GM21423 (cell line): Measurements from ENCODE around the gene PTPN22.
"Not testable (repeated sequence)": the region's sequence is repeated elsewhere in the genome, so short reads cannot be mapped to it uniquely, and the experiment has no call there.

Experiments
- ATAC-seq: cut with Tn5 transposase; IDR thresholded peaks from one replicate; pipeline ENCODE4 v1.9.1; 2021; ENCODE audit warnings: mild to moderate bottlenecking, moderate library complexity; ENCODE audit not compliant: unreplicated experiment

PTPN22 gene

DNA sequence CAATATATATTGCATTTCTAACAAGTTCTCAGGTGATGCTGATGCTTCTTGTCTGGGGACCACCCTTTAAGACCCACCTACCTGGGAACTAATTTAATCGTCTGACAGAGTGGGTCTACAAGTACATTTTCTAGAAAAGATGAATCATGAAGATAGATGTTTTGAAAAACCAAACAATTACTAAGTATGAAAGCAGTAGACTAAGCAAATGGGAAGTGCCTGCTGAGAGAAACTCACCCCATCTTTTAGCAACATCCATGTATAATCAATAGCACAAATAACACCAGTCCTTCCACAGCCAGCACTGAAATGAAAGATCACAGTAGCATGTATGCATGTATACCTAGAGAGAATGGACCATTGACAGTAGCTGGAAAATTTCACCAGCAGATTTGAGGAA, 17.3 kb downstream of the PTPN22 start:
- no peak for ATAC-seq

GRCh38 chr1:113852694-113853093, 18.8 kb downstream of the PTPN22 start:
- ATAC-seq, result not testable (repeated sequence)

- no peak for ATAC-seq
Observed at GRCh38 chr1:113850127-113850796, 21.2 kb downstream of the PTPN22 start.

DNA sequence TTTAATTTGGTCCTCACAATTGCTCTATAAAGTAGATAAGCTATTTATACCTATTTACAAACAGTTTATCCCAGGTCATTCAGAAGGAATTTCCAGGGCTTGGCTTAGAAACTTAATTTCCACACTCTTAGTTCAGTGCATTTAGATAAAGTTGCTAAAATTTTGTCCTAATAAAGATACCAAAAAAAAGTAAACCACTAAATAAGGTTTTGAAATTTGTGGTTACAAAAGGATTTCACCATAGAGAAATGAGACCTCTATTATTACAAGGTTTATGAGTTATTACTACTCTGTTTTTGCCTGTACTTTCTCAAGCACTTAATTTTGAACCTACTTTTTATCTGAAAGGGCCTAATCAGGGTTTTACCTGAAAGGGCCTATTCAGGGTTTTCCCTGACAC, 22.4 kb downstream of the PTPN22 start:
- ATAC-seq, result no peak

- ATAC-seq, result no peak
Observed at GRCh38 chr1:113846391-113847035, 25.0 kb downstream of the PTPN22 start.

DNA sequence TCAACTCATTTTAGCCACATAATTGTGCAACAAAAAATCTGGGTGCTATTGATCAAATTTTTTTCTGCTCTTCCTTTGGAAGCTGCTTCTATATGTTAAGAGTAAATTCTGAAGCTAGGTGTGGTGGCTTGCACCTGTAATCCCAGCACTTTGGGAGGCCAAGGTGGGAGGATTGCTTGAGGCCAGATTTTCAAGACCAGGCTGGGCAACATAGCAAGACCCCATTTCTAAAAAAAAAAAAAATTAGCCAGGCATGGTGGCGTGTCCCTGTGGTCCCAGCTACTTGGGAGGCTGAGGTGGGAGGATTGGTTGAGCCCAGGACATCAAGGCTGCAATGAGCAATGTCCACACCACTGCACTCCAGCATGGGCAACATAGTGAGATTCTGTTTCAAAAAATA, 35.0 kb downstream of the PTPN22 start:
- ATAC-seq, result no peak

DNA sequence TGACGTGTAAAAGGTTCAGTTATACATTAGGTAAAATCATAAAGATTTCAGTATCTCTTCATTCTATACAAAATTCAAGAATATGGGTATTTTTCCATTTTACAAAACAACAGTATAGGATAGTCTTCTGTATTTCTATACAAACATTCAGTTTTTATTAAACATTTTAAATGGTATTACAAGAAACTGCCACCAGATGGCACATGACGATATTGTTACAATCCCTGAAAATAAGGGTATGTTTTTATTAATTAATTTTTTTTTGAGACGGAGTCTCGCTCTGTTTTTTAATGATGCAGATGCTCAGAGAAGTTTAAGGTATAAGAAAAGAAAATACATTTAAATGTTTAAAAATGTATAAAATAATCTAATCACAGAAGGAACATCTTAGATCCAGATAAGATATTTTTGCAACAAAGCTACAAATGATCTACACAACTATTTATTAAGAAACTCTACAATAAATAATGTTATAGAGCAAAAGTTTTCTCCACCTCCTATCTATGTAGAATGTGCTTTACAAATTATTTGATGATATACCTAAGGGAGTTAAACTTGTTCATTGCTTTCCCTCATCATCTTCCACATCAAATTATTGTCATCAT, 35.7 kb downstream of the PTPN22 start:
- ATAC-seq, result no peak

- no peak for ATAC-seq
Observed at GRCh38 chr1:113834716-113835115, 36.8 kb downstream of the PTPN22 start.

DNA sequence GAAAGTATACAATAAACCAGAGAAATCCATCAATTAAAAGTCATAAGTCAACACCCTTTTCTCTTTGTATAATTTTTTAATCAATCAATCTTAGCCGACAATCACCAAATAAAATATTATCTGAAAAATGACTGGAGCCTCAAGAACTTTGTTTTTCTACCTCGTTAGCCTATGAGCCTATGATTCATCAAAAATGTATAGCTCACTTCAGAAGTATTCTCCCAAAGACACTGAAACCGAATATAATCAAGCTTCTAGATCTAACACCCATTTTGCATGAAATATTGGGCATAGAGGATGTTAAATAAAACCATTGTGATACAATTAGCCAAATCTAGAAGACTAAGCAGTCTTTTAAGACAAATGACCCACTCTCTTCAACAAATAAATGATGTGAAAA, 41.5 kb downstream of the PTPN22 start:
- no peak for ATAC-seq

GRCh38 chr1:113821916-113822315, 49.6 kb downstream of the PTPN22 start:
- no peak for ATAC-seq

DNA sequence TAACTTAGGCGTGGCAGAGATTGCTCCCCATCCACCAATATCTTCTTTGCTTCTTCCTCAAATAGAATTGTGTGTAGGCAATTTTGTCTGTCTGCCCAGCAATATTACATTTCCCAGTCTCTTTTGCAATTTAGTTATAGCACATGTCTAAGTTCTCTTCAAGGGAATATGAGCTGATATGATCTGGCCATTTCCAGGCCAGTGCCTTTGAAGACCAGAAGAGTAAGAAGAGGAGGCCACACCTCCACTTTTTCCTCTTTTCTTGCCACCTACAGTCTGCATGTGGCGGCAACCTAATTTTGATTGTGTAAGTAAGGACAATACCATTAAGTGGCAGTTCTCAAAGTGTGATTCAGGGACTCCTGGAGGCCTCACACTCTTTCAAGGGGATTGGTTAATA, 52.9 kb downstream of the PTPN22 start:
- no peak for ATAC-seq

GRCh38 chr1:113813218-113813617, 58.3 kb downstream of the PTPN22 start:
- no peak for ATAC-seq

DNA sequence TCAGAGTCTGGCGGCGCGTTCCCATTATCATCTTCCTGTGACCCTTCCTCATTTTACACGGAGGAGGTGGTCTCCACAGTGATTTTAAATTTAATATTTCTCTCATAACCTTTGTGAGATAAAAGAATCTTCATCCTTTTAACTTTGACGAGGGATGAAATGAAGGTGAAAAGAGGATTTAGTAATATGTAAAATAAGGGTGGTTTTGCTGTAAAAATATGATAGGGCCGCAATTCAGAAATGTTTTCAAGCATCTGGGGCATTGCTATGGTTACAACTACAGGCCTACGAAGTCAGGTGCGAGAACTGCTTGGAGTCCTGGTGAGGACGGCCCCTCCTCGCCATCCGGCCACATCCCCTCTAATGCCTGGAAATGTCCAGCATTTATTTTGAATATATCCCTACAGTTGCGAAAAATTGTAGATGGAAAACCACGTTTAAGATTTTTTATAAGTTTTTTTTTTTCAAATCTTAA, 58.8 kb downstream of the PTPN22 start:
- ATAC-seq, result no peak

DNA sequence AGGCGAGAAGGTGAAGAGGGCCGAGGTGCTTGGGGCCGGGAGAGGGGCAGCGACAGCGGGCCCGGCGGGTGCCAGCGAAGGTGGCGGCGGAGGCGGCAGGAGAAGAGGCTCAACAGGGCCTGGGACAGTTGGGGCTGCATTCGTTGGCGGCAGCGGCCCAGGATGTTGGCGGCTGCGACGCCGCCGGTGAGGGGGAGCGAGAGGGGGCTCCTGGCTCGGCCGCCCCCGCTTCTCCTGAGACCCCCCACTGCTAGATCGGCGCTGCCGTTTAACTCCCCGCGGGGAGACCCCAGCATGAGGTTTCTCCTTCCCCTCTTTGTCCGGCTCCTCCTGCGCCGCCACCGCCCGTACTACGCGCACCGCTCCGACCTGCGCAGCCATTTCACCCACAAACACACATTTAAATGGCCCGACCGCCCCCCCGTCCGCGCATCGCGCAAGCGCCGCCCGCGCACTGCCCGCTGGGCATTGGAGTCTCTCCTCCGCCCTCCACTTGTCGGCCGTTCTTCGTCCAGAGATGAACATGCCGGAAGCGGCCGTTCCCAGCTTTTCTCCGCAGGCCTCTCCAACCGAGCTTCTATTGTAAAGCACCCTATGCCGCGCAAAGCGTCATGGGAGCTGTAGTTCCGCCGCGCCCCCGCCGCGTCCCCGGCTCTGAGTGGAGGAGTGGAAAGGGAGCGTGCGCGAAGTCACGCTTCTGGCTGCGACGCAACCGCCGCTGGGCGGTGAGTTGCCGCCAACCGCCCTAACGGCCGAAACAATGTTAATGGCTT, 59.4 kb downstream of the PTPN22 start, which contains the start of gene RSBN1:
TSS of gene RSBN1 (minus strand) at position 589 of the 773 bp plus-strand sequence. CDS start at position 525, 64 bp downstream.
- ATAC-seq, result peak; percentile 91

GRCh38 chr1:113811156-113811887, 60.2 kb downstream of the PTPN22 start:
- ATAC-seq, result no peak

- ATAC-seq, result no peak
Observed at GRCh38 chr1:113809670-113810602, 61.6 kb downstream of the PTPN22 start.

DNA sequence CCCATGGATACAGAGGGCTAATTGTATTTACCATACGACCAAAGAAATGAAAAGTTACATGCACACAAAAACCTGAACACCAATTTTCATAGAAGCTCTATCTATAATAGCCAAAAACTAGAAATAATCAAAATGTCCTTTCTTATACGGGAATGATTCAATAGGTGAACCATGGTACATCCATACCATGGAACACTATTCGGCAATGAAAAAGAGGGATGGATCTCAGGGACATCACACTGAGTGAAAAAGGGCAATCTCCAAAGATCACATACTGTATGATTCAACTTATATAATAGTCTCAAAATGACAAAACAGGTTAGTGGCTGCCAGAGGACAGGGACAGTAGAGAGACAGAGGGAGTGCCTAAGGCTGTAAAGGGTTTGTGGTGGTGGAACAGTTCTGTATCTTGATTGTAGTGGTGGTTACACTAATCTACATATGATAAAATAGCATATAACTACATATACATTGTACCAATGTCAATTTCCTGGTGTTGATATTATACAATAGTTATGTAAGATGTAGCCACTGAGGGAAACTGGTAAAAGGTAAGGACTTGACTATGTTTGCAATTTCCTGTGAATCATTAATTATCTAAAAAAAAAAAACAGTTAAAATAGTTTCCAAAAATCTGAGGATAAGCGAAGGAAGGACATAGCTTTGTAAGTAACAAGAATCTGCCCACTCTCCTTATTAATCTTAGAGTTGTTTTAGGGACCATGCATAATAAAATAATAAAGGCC, 62.9 kb downstream of the PTPN22 start:
- no peak for ATAC-seq

- ATAC-seq, result no peak
Observed at GRCh38 chr1:113805639-113806038, 65.9 kb downstream of the PTPN22 start.

GRCh38 chr1:113805256-113805531, 66.3 kb downstream of the PTPN22 start:
- ATAC-seq, result no peak
